ENCODE data around the gene ZCCHC7.

ZCCHC7 gene

GRCh38 chr9:37094751-37095150 lies 25.6 kb upstream of the ZCCHC7 start:
- H3K27ac ChIP-seq: no peak overlapping the region
- TF ChIP-seq ZFX (IDR thresholded peaks at IDR 0.05) (no peak), CTCF (conservative IDR thresholded peaks at IDR 0.05) (no peak)

- H3K27ac ChIP-seq: no peak overlapping the region
- no peak for TF ChIP-seq CTCF (conservative IDR thresholded peaks at IDR 0.05)
- TF ChIP-seq ZFX (IDR thresholded peaks at IDR 0.05): no peak
Observed at GRCh38 chr9:37096628-37097027, 23.7 kb upstream of the ZCCHC7 start.

- H3K27ac ChIP-seq: no peak overlapping the region
- TF ChIP-seq ZFX (IDR thresholded peaks at IDR 0.05): no peak
- no peak for TF ChIP-seq CTCF (conservative IDR thresholded peaks at IDR 0.05)
Observed at GRCh38 chr9:37097294-37097693, 23.1 kb upstream of the ZCCHC7 start.

- H3K27ac ChIP-seq: no peak overlapping the region
Observed at GRCh38 chr9:37100327-37100726, 20.0 kb upstream of the ZCCHC7 start.

GRCh38 chr9:37100741-37101140 lies 19.6 kb upstream of the ZCCHC7 start:
- no peak for TF ChIP-seq CTCF (conservative IDR thresholded peaks at IDR 0.05)
- TF ChIP-seq ZFX (IDR thresholded peaks at IDR 0.05): no peak
- no peak overlapping the region for H3K27ac ChIP-seq

More at GRCh38 chr9:37100327-37100726, 20.0 kb upstream of the ZCCHC7 start:
- TF ChIP-seq ZFX (IDR thresholded peaks at IDR 0.05): no peak
- no peak for TF ChIP-seq CTCF (conservative IDR thresholded peaks at IDR 0.05)

GRCh38 chr9:37102486-37102885 lies 17.9 kb upstream of the ZCCHC7 start:
- TF ChIP-seq CTCF (conservative IDR thresholded peaks at IDR 0.05) (no peak), ZFX (IDR thresholded peaks at IDR 0.05) (no peak)
- H3K27ac ChIP-seq: no peak overlapping the region

GRCh38 chr9:37104183-37104889 lies 16.0 kb upstream of the ZCCHC7 start:
- no peak overlapping the region for H3K27ac ChIP-seq
- TF ChIP-seq ZFX (IDR thresholded peaks at IDR 0.05): no peak
- TF ChIP-seq CTCF (conservative IDR thresholded peaks at IDR 0.05): no peak

Data from C4-2B (cell line).